Omental fat pad (tissue), 4 donors: ENCODE results near the gene ETV3L. TPM values are rescaled to one million over a fixed set of nuclear protein-coding genes. Genes with fewer than 3 reads are reported as not detected.
"Not testable (repeated sequence)": the region's sequence is repeated elsewhere in the genome, so short reads cannot be mapped to it uniquely, and the experiment has no call there.

Source experiments
- ATAC-seq: fragments of 150-250 bp; one replicate; pipeline ENCODE4 v1.9.1; 2016; ENCODE audit warnings: mild to moderate bottlenecking, moderate library complexity; ENCODE audit not compliant: low FRiP score
- DNase-seq: peaks from one replicate; pipeline ENCODE4 v3.0.0-alpha.2; 2019; ENCODE audit warnings: low spot score
- total RNA-seq, 4 donors: library from RNA; depleted of rRNA; stranded (reverse); fragments of >200 nt; gene quantifications; one replicate each; pipeline ENCODE4 v1.1.0, GENCODE V29; 2016
- TF ChIP-seq, protein P1 (sequence below), 3 donors: fragments of 450-650 bp; IDR thresholded peaks; one replicate each; pipeline ENCODE4 v1.5.1; 2016 to 2017; ENCODE audit warnings: antibody characterized with exemption in 3 of 3, mild to moderate bottlenecking in 3 of 3, moderate library complexity in 2 of 3

Gene ETV3L
- total RNA-seq, 4 donors from 2014 or later, result not detected

DNA sequence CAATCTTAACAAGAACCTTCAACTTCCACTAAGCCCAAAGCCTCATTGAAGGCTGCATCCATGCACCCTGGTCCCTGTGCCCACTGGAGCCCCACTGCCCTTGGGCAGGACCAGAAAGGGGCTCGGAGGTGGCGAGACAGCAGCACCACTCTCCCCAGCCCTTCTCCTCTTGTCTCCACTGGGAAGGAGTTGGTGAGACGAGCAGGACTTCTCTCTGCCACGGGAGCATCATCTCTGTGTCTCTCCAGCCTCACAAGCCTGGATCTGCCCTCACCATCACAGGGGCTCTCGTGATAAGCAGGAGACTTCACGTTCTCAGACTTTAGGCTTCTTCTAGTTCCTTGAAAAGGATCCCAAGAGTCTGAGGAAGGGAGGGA, 7.2 kb upstream of the ETV3L start:
- ATAC-seq, result no peak
- no peak for DNase-seq
- TF ChIP-seq, protein P1, sequence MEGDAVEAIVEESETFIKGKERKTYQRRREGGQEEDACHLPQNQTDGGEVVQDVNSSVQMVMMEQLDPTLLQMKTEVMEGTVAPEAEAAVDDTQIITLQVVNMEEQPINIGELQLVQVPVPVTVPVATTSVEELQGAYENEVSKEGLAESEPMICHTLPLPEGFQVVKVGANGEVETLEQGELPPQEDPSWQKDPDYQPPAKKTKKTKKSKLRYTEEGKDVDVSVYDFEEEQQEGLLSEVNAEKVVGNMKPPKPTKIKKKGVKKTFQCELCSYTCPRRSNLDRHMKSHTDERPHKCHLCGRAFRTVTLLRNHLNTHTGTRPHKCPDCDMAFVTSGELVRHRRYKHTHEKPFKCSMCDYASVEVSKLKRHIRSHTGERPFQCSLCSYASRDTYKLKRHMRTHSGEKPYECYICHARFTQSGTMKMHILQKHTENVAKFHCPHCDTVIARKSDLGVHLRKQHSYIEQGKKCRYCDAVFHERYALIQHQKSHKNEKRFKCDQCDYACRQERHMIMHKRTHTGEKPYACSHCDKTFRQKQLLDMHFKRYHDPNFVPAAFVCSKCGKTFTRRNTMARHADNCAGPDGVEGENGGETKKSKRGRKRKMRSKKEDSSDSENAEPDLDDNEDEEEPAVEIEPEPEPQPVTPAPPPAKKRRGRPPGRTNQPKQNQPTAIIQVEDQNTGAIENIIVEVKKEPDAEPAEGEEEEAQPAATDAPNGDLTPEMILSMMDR (IDR thresholded peaks at IDR 0.05), result no peak

GRCh38 chr1:157105988-157106812, 6.6 kb upstream of the ETV3L start:
- ATAC-seq (peak; percentile 52), DNase-seq (no peak)
- TF ChIP-seq, protein P1 (IDR thresholded peaks at IDR 0.05), result no peak

DNA sequence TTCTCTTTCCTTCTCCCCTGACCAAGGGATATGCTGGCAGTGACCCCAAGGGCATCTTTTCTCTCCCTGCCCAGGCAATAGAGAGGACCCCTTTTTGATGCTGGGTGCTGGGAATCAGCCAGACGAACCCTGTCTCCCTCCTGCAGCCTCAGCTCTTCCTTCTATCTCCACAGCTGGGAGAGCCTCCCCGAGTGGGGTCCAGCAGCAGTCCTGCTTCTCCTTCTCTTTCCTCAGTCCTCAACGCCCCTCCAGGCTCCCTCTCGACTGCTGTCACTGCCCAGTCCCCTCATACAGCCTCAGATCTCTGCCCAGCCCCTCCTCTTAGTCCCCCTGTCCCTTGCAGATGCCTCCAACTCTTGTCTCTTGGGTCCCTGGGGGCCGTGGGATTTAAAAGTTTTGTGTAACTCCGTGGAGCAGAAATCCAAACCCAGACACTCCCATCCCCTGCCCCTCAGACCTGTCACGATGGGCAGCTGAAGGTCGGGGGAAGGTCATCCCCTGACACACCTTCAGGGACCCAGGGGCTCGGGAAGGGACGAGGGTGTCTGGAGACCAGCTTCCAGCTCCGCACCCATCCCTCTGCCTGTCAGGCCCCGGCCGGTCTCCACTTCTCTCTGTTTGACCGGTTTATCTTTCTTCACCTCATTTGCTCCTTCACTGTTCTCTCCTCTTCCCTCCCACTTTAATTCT, 5.8 kb upstream of the ETV3L start:
- no peak for ATAC-seq
- no peak for DNase-seq
- TF ChIP-seq, protein P1 (IDR thresholded peaks at IDR 0.05), result no peak

GRCh38 chr1:157104598-157105293, 5.1 kb upstream of the ETV3L start:
- ATAC-seq (no peak), DNase-seq (no peak)
- TF ChIP-seq, protein P1 (IDR thresholded peaks at IDR 0.05), result no peak

DNA sequence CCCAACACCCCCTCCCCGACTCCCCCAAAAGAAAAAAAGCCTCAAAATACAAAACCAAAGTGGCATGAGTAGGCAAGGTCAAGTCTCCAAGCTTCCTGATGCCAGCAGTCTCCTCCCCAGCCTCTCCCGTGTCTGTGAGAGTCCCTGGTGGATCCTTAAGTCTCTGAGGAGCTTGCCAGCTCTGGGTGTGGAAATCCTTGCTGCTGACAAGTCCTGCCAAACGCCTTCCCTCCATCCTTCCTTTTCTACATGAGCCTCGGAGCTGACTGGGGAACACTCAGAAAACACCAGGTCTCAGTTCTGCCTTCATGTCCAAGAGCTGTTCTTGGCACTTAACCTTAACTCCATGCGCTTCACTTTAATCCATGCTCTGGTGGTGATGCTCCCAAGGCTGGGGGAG, 3.7 kb upstream of the ETV3L start:
- ATAC-seq (no peak), DNase-seq (no peak)
- TF ChIP-seq, protein P1 (IDR thresholded peaks at IDR 0.05), result no peak

GRCh38 chr1:157101149-157101548, 1.5 kb upstream of the ETV3L start:
- TF ChIP-seq, protein P1 (IDR thresholded peaks at IDR 0.05), result no peak
- DNase-seq (no peak), ATAC-seq (no peak)

DNA sequence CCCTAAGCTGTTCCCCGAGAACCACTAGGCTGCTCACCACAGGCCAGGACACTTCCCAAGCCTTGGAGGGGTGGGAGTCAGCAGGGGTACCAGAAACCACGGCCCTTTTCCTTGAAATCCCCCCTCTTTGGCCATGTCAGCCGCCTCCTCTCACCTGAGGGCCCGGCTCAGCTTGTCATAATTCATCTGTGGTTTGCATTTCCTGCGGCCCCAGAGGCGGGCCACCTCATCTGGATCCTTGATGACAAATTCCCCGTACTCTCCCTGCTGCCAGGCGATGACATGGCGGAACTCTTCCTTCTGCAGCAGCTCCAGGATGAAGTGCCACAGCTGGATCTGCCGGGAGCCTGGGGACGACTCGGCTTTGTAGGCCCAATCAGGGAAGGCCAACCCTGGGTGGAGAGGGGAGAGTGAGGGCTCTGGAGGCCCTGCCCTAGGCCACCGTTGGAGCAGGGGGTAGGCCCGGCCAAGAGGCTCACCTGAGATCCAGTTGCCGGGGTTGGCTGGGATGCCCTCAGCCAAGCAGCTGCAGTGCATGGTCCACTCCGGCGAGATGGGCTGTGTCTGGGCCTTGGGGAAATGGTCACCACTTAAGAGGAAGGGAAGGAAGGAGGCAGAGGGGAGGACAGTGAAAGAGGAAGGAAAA, 498 bp downstream of the ETV3L start:
- ATAC-seq, DNase-seq: not testable (repeated sequence)
